H1 (cell line): ENCODE measurements around the gene TOP3A. TPM values are rescaled to one million over a fixed set of nuclear protein-coding genes. Genes with fewer than 3 reads are reported as not detected.

Source experiments
- polyA plus RNA-seq, 7 experiments: library from polyadenylated mRNA; depleted of rRNA in 3 of 7; stranded (reverse) in 5 of 7; unstranded in 2 of 7; fragments of >200 nt in 5 of 7; fragments of 200-250 nt in 2 of 7; gene quantifications; 1 replicate in 5 of 7; 2 replicates in 1 of 7; 4 replicates in 1 of 7; pipeline versions ENCODE4 v1.2.1 to v1.2.3, GENCODE V29; 2011 to 2013; ENCODE audit warnings: missing spikeins in 2 of 7, mixed read lengths in 2 of 7
- total RNA-seq: library from RNA; stranded (reverse); fragmentation: NEBNext Ultra II Directional; extraction: Animal tissue kit (Norgen Biotek cat#: 25700); gene quantifications from 2 replicates; pipeline ENCODE4 v1.2.1, GENCODE V29; 2021
- TF ChIP-seq, protein P1 (sequence below): fragments of 300-600 bp; sonication (generic); IDR thresholded peaks from 2 replicates; pipeline ENCODE4 v1.7.1; 2012; ENCODE audit warnings: low read length, moderate library complexity, mild to moderate bottlenecking, inconsistent platforms; ENCODE audit not compliant: insufficient replicate concordance

TOP3A gene
- total and polyA plus RNA-seq, 2 of the 8 experiments (the other 6 are each of a cell fraction or from before 2014, with no cell fraction given), result 23.4 to 54.3 TPM

DNA sequence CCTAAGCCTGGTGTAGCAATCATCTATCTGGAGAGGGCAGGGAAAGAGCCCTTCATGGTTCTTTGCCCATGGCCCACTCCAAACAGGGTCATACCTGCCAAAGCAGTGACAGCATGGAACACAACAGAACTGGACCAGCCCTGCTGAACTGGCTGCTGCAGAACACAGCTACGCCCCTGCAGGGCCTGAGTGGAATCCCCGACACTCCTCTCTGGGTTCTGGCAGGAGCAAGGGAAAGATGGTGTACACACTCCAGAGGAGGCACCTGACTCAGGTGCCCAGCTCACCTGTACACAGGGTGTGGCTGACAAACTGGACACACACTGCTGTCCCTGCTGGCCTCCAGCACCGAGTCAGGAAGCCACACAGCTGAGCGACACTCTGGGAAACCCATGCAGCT lies 34.5 kb downstream of the TOP3A start (continued):
- TF ChIP-seq, protein P1, sequence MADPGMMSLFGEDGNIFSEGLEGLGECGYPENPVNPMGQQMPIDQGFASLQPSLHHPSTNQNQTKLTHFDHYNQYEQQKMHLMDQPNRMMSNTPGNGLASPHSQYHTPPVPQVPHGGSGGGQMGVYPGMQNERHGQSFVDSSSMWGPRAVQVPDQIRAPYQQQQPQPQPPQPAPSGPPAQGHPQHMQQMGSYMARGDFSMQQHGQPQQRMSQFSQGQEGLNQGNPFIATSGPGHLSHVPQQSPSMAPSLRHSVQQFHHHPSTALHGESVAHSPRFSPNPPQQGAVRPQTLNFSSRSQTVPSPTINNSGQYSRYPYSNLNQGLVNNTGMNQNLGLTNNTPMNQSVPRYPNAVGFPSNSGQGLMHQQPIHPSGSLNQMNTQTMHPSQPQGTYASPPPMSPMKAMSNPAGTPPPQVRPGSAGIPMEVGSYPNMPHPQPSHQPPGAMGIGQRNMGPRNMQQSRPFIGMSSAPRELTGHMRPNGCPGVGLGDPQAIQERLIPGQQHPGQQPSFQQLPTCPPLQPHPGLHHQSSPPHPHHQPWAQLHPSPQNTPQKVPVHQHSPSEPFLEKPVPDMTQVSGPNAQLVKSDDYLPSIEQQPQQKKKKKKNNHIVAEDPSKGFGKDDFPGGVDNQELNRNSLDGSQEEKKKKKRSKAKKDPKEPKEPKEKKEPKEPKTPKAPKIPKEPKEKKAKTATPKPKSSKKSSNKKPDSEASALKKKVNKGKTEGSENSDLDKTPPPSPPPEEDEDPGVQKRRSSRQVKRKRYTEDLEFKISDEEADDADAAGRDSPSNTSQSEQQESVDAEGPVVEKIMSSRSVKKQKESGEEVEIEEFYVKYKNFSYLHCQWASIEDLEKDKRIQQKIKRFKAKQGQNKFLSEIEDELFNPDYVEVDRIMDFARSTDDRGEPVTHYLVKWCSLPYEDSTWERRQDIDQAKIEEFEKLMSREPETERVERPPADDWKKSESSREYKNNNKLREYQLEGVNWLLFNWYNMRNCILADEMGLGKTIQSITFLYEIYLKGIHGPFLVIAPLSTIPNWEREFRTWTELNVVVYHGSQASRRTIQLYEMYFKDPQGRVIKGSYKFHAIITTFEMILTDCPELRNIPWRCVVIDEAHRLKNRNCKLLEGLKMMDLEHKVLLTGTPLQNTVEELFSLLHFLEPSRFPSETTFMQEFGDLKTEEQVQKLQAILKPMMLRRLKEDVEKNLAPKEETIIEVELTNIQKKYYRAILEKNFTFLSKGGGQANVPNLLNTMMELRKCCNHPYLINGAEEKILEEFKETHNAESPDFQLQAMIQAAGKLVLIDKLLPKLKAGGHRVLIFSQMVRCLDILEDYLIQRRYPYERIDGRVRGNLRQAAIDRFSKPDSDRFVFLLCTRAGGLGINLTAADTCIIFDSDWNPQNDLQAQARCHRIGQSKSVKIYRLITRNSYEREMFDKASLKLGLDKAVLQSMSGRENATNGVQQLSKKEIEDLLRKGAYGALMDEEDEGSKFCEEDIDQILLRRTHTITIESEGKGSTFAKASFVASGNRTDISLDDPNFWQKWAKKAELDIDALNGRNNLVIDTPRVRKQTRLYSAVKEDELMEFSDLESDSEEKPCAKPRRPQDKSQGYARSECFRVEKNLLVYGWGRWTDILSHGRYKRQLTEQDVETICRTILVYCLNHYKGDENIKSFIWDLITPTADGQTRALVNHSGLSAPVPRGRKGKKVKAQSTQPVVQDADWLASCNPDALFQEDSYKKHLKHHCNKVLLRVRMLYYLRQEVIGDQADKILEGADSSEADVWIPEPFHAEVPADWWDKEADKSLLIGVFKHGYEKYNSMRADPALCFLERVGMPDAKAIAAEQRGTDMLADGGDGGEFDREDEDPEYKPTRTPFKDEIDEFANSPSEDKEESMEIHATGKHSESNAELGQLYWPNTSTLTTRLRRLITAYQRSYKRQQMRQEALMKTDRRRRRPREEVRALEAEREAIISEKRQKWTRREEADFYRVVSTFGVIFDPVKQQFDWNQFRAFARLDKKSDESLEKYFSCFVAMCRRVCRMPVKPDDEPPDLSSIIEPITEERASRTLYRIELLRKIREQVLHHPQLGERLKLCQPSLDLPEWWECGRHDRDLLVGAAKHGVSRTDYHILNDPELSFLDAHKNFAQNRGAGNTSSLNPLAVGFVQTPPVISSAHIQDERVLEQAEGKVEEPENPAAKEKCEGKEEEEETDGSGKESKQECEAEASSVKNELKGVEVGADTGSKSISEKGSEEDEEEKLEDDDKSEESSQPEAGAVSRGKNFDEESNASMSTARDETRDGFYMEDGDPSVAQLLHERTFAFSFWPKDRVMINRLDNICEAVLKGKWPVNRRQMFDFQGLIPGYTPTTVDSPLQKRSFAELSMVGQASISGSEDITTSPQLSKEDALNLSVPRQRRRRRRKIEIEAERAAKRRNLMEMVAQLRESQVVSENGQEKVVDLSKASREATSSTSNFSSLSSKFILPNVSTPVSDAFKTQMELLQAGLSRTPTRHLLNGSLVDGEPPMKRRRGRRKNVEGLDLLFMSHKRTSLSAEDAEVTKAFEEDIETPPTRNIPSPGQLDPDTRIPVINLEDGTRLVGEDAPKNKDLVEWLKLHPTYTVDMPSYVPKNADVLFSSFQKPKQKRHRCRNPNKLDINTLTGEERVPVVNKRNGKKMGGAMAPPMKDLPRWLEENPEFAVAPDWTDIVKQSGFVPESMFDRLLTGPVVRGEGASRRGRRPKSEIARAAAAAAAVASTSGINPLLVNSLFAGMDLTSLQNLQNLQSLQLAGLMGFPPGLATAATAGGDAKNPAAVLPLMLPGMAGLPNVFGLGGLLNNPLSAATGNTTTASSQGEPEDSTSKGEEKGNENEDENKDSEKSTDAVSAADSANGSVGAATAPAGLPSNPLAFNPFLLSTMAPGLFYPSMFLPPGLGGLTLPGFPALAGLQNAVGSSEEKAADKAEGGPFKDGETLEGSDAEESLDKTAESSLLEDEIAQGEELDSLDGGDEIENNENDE, result no peak
